HepG2 (cell line): Measurements from ENCODE around the gene COPA. TPM values are rescaled to one million over a fixed set of nuclear protein-coding genes. Genes with fewer than 3 reads are reported as not detected.

Experiments used
- ATAC-seq: fragments of 200-7000 bp; cut with Tn5 transposase; 3 replicates; pipeline ENCODE4 v1.9.1; 2020; ENCODE audit warnings: mild to moderate bottlenecking, moderate library complexity
- BruUV-seq: library from RNA; stranded (reverse); fragments of 400-500 nt; replicated peaks from 2 replicates; lab custom pipeline; 2021; lab: Mats Ljungman, UMichigan
- CTCF ChIA-PET: fragments of 300-600 bp; formaldehyde crosslinking; extraction: SDS; loops from one replicate; lab custom pipeline; 2021; ENCODE audit warnings: low total read pairs, inconsistent platforms, low intra/inter-chr PET ratio; lab: Yijun Ruan, JAX
- POLR2A ChIA-PET: fragments of 350-600 bp; sonication (Branson Sonifier 250); formaldehyde crosslinking; loops from one replicate; lab custom pipeline; 2020; ENCODE audit warnings: antibody characterized with exemption, inconsistent platforms; lab: Yijun Ruan, JAX
- DNase-seq: peaks from one replicate; pipeline ENCODE4 v3.0.0-alpha.2; 2015; ENCODE audit warnings: low spot score
- FAIRE-seq: peaks from 3 replicates; lab custom pipeline; 2011; peaks lifted over from hg19 to GRCh38; lab: Jason Lieb, UNC
- H2AFZ ChIP-seq: one replicate; pipeline ENCODE4 v1.6.1; 2011; ENCODE audit warnings: low read length, inconsistent platforms
- H3K27ac ChIP-seq: fragments of 300-600 bp; 3 replicates; pipeline ENCODE4 v1.8.0; 2011; ENCODE audit warnings: mixed run types, mild to moderate bottlenecking, mixed read lengths, low read length, inconsistent platforms; ENCODE audit not compliant: insufficient read depth; ENCODE audit errors: extremely low read length
- H3K27me3 ChIP-seq, 2 experiments: fragments of 200-600 bp in 1 of 2; 2 replicates in 1 of 2; 3 replicates in 1 of 2; pipeline versions ENCODE4 v1.6.0 to v1.8.0; 2011; ENCODE audit warnings: low read length in 2 of 2, mild to moderate bottlenecking in 2 of 2, moderate library complexity in 2 of 2, inconsistent platforms in 1 of 2; ENCODE audit not compliant: insufficient read depth in 2 of 2, control insufficient read depth in 1 of 2
- H3K36me3 ChIP-seq, 2 experiments: fragments of 200-600 bp in 1 of 2; replicated peaks in 1 of 2; 2 replicates in 1 of 2; 3 replicates in 1 of 2; pipeline versions ENCODE4 v1.5.1 to v1.8.0; 2011; ENCODE audit warnings: low read length in 2 of 2, inconsistent platforms in 1 of 2; ENCODE audit not compliant: insufficient read depth in 2 of 2, control insufficient read depth in 1 of 2
- H3K4me1 ChIP-seq: 2 replicates; pipeline ENCODE4 v1.5.1; 2012; ENCODE audit warnings: low read length, inconsistent platforms; ENCODE audit not compliant: insufficient read depth
- H3K4me2 ChIP-seq: 2 replicates; pipeline ENCODE4 v1.6.0; 2011; ENCODE audit warnings: low read depth, low read length, inconsistent platforms
- H3K4me3 ChIP-seq, 3 experiments: fragments of 200-600 bp in 1 of 3; sonication (generic), shearing (Covaris generic) in 1 of 3; replicated peaks in 1 of 3; 2 replicates each; pipeline ENCODE4 v1.5.1; 2011 to 2016; ENCODE audit warnings: low read length in 3 of 3, inconsistent platforms in 2 of 3, low read depth in 2 of 3, mild to moderate bottlenecking in 2 of 3, control low read depth in 1 of 3, mixed read lengths in 1 of 3; ENCODE audit not compliant: insufficient read depth in 1 of 3
- H3K79me2 ChIP-seq: one replicate; pipeline ENCODE4 v1.6.1; 2011; ENCODE audit warnings: low read length, inconsistent platforms; ENCODE audit not compliant: insufficient read depth
- H3K9ac ChIP-seq: 2 replicates; pipeline ENCODE4 v1.6.0; 2011; ENCODE audit warnings: mild to moderate bottlenecking, low read depth, low read length, inconsistent platforms; ENCODE audit not compliant: insufficient read depth
- H3K9me3 ChIP-seq: 2 replicates; pipeline ENCODE4 v1.5.1; 2012; ENCODE audit warnings: mild to moderate bottlenecking, low read length
- H4K20me1 ChIP-seq: 2 replicates; pipeline ENCODE4 v1.6.0; 2011; ENCODE audit warnings: inconsistent platforms, mild to moderate bottlenecking, low read length, moderate library complexity; ENCODE audit not compliant: insufficient read depth
- BHLHE40 ChIP-seq: IDR thresholded peaks from 2 replicates; pipeline ENCODE4 v1.6.1; 2011; ENCODE audit warnings: low read length, improper control_type of control experiment
- CEBPB ChIP-seq: IDR thresholded peaks from 2 replicates; pipeline ENCODE4 v1.6.1; 2011; ENCODE audit warnings: low read depth, low read length, improper control_type of control experiment, borderline replicate concordance
- HMGXB4 ChIP-seq, 2 experiments: sonication (generic) in 1 of 2; formaldehyde crosslinking in 1 of 2; IDR thresholded peaks; 2 replicates each; pipeline versions ENCODE4 v1.4.0 to v1.6.1; 2018 to 2020; ENCODE audit warnings: missing genetic modification reagents in 2 of 2, borderline replicate concordance in 1 of 2, low read depth in 1 of 2, mild to moderate bottlenecking in 1 of 2, missing biosample characterization in 1 of 2
- IRF9 ChIP-seq: sonication (generic); formaldehyde crosslinking; IDR thresholded peaks from 2 replicates; pipeline ENCODE4 v1.8.0; 2022; ENCODE audit warnings: missing genetic modification reagents, mild to moderate bottlenecking, borderline replicate concordance
- MAX ChIP-seq: IDR thresholded peaks from 2 replicates; pipeline ENCODE4 v1.6.1; 2012; ENCODE audit warnings: inconsistent platforms
- PATZ1 ChIP-seq: sonication (generic); formaldehyde crosslinking; IDR thresholded peaks from 2 replicates; pipeline ENCODE4 v1.4.0; 2020; ENCODE audit warnings: missing genetic modification reagents
- SMC3 ChIP-seq: IDR thresholded peaks from 2 replicates; pipeline ENCODE4 v1.6.1; 2011; ENCODE audit warnings: low read length, improper control_type of control experiment
- SOX5 ChIP-seq: IDR thresholded peaks from 2 replicates; pipeline ENCODE4 v1.6.1; 2016; ENCODE audit warnings: borderline replicate concordance
- SRSF4 ChIP-seq: fragments of 200-400 bp; formaldehyde crosslinking; IDR thresholded peaks from one replicate; pipeline ENCODE4 v1.6.1; 2018; ENCODE audit warnings: mild to moderate bottlenecking, low read depth, low read length, moderate library complexity; ENCODE audit not compliant: poor library complexity, severe bottlenecking
- TEAD3 ChIP-seq: optimal IDR thresholded peaks from 2 replicates; pipeline ENCODE3; 2016; ENCODE audit warnings: borderline replicate concordance
- TFAP4 ChIP-seq: sonication (generic); IDR thresholded peaks from 2 replicates; pipeline ENCODE4 v1.6.1; 2016; ENCODE audit warnings: low read depth, borderline replicate concordance
- ZEB1 ChIP-seq: IDR thresholded peaks from 2 replicates; pipeline ENCODE4 v1.6.1; 2012; ENCODE audit warnings: mild to moderate bottlenecking, low read depth, inconsistent platforms; ENCODE audit not compliant: insufficient replicate concordance
- ZFX ChIP-seq: sonication (generic); formaldehyde crosslinking; IDR thresholded peaks from 2 replicates; pipeline ENCODE4 v1.4.0; 2020; ENCODE audit warnings: mild to moderate bottlenecking, low read depth, missing genetic modification reagents, moderate library complexity
- ZNF232 ChIP-seq: sonication (generic); formaldehyde crosslinking; IDR thresholded peaks from 2 replicates; pipeline ENCODE4 v1.4.0; 2020; ENCODE audit warnings: missing genetic modification reagents, borderline replicate concordance
- ZNF337 ChIP-seq: sonication (generic); formaldehyde crosslinking; IDR thresholded peaks from 2 replicates; pipeline ENCODE4 v1.5.1; 2020; ENCODE audit warnings: missing genetic modification reagents, low read depth, mild to moderate bottlenecking, borderline replicate concordance
- WGBS: methylation state at CpG from one replicate; pipeline ENCODE4 v1.1.6; 2017; ENCODE audit warnings: low lambda C conversion rate; 5-methylcytosine and 5-hydroxymethylcytosine counted together
- in situ Hi-C: cut with HindIII; loops from 2 replicates; pipeline ENCODE4 v1.10.0; 2017; ENCODE audit warnings: low pct_unique_long_range_greater_than_20kb; ENCODE audit not compliant: extremely low pct_ligation_motif_present
- intact Hi-C: fragments of 100-400 bp; cut with micrococcal nuclease; formaldehyde crosslinking; loops from one replicate; pipeline ENCODE4 v1.10.0; 2022; ENCODE audit not compliant: unreplicated experiment
- polyA plus RNA-seq, 8 experiments: library from polyadenylated mRNA; depleted of rRNA in 3 of 8; stranded (reverse) in 7 of 8; unstranded in 1 of 8; fragments of >200 nt; fragmentation: Illumina TruSeq in 4 of 8; extraction: Trizol in 4 of 8; gene quantifications; 2 replicates each; pipeline versions ENCODE4 v1.2.1 to v1.2.3, GENCODE V29; 2011 to 2016; ENCODE audit warnings: low read depth in 4 of 8, missing spikeins in 1 of 8, mixed read lengths in 1 of 8; ENCODE audit not compliant: insufficient read depth in 1 of 8
- total RNA-seq, 5 experiments: library from RNA; depleted of rRNA; stranded (reverse); fragments of >200 nt; fragmentation: Illumina TruSeq; extraction: Trizol; gene quantifications; 2 replicates each; pipeline ENCODE4 v1.2.3, GENCODE V29; 2016; ENCODE audit warnings: low read depth in 1 of 5

Gene COPA
- total and polyA plus RNA-seq, 2 of the 13 experiments (the other 11 are each of a cell fraction or from before 2014, with no cell fraction given): 160 to 197 TPM

GRCh38 chr1:160291248-160292220, 51.5 kb downstream of the COPA start:
- DNase-seq: peak; percentile 65
- Histone ChIP-seq H2AFZ (no peak overlapping the region), H3K4me1 (peaks cover 17% of the 10 kb centered on the region), H3K36me3 (peaks cover 48 to 74% of the 10 kb centered on the region in 2 experiments), H3K9ac (no peak overlapping the region; the same call in 1 of the 2 replicates), H3K27me3 (no peaks in the 10 kb centered on the region), H3K4me3 (no peak overlapping the region), H3K9me3 (no peaks in the 10 kb centered on the region), H3K79me2 (no peaks in the 10 kb centered on the region), H3K27ac (no peak overlapping the region), H3K4me2 (no peak overlapping the region), H4K20me1 (peaks cover 12% of the 10 kb centered on the region)
- WGBS: 75% methylated on average over 9 of the region's 11 CpGs
- POLR2A ChIA-PET: interaction anchor here (0.7 to 1.3 kb wide), 6 partner anchors 29 to 191 kb away, joined by 3 to 6 read pairs (median 3); partner anchors contain the start of genes CASQ1 and DCAF8
- peak; percentile 93 for FAIRE-seq
- intact Hi-C loops: loop anchor here (1.0 kb wide), 1 partner anchor 98 kb away; no protein-coding TSS in a partner anchor
- CTCF ChIA-PET: interaction anchor here (1.8 to 2.2 kb wide), 2 partner anchors 98 to 190 kb away, joined by 11 to 13 read pairs; no protein-coding TSS in a partner anchor
- ATAC-seq: peak; percentile 91
- in situ Hi-C loops: loop anchor here (5.0 kb wide), 1 partner anchor 99 kb away; the partner anchor contains the start of gene CASQ1
- BruUV-seq: no TSS peak
- TF ChIP-seq ZFX (0 out of 2 replicates have a peak, but pooled peaks have one; percentile 12), HMGXB4 (CRISPR knock-in tag; IDR thresholded peaks at IDR 0.05; ENCODE audit: borderline replicate concordance in 1 of 2, low read depth in 1 of 2) (peak in 1 of 2 experiments; percentile 35; a peak in 1 of 4 replicates), PATZ1 (CRISPR knock-in tag) (peak; percentile 9; the same call in 1 of the 2 replicates), IRF9 (CRISPR knock-in tag) (no peak), SOX5 (CRISPR knock-in tag) (0 out of 2 replicates have a peak, but pooled peaks have one; percentile 7), TFAP4 (peak; percentile 11; the same call in 1 of the 2 replicates), SMC3 (peak; percentile 75), ZNF337 (no peak), MAX (peak; percentile 30; the same call in 1 of the 2 replicates), TEAD3 (peak; percentile 26), ZNF232 (CRISPR knock-in tag) (no peak), CEBPB (no peak), ZEB1 (no peak), SRSF4 (no peak), BHLHE40 (peak; percentile 25; the same call in 1 of the 2 replicates)
